HepG2 (cell line): ENCODE data around the gene CFAP210. TPM values are rescaled to one million over a fixed set of nuclear protein-coding genes. Genes with fewer than 3 reads are reported as not detected.

Experiments
- ATAC-seq: fragments of 200-7000 bp; cut with Tn5 transposase; 3 replicates; pipeline ENCODE4 v1.9.1; 2020; ENCODE audit warnings: mild to moderate bottlenecking, moderate library complexity
- BruUV-seq: library from RNA; stranded (reverse); fragments of 400-500 nt; replicated peaks from 2 replicates; lab custom pipeline; 2021; lab: Mats Ljungman, UMichigan
- CTCF ChIA-PET: fragments of 300-600 bp; formaldehyde crosslinking; extraction: SDS; loops from one replicate; lab custom pipeline; 2021; ENCODE audit warnings: low total read pairs, inconsistent platforms, low intra/inter-chr PET ratio; lab: Yijun Ruan, JAX
- POLR2A ChIA-PET: fragments of 350-600 bp; sonication (Branson Sonifier 250); formaldehyde crosslinking; loops from one replicate; lab custom pipeline; 2020; ENCODE audit warnings: antibody characterized with exemption, inconsistent platforms; lab: Yijun Ruan, JAX
- DNase-seq: peaks from one replicate; pipeline ENCODE4 v3.0.0-alpha.2; 2015; ENCODE audit warnings: low spot score
- FAIRE-seq: peaks from 3 replicates; lab custom pipeline; 2011; peaks lifted over from hg19 to GRCh38; lab: Jason Lieb, UNC
- H2AFZ ChIP-seq: one replicate; pipeline ENCODE4 v1.6.1; 2011; ENCODE audit warnings: low read length, inconsistent platforms
- H3K27ac ChIP-seq: fragments of 300-600 bp; 3 replicates; pipeline ENCODE4 v1.8.0; 2011; ENCODE audit warnings: mixed run types, mild to moderate bottlenecking, mixed read lengths, low read length, inconsistent platforms; ENCODE audit not compliant: insufficient read depth; ENCODE audit errors: extremely low read length
- H3K27me3 ChIP-seq, 2 experiments: fragments of 200-600 bp in 1 of 2; 2 replicates in 1 of 2; 3 replicates in 1 of 2; pipeline versions ENCODE4 v1.6.0 to v1.8.0; 2011; ENCODE audit warnings: low read length in 2 of 2, mild to moderate bottlenecking in 2 of 2, moderate library complexity in 2 of 2, inconsistent platforms in 1 of 2; ENCODE audit not compliant: insufficient read depth in 2 of 2, control insufficient read depth in 1 of 2
- H3K36me3 ChIP-seq, 2 experiments: fragments of 200-600 bp in 1 of 2; replicated peaks in 1 of 2; 2 replicates in 1 of 2; 3 replicates in 1 of 2; pipeline versions ENCODE4 v1.5.1 to v1.8.0; 2011; ENCODE audit warnings: low read length in 2 of 2, inconsistent platforms in 1 of 2; ENCODE audit not compliant: insufficient read depth in 2 of 2, control insufficient read depth in 1 of 2
- H3K4me1 ChIP-seq: 2 replicates; pipeline ENCODE4 v1.5.1; 2012; ENCODE audit warnings: low read length, inconsistent platforms; ENCODE audit not compliant: insufficient read depth
- H3K4me2 ChIP-seq: 2 replicates; pipeline ENCODE4 v1.6.0; 2011; ENCODE audit warnings: low read depth, low read length, inconsistent platforms
- H3K4me3 ChIP-seq, 3 experiments: fragments of 200-600 bp in 1 of 3; sonication (generic), shearing (Covaris generic) in 1 of 3; replicated peaks in 1 of 3; 2 replicates each; pipeline ENCODE4 v1.5.1; 2011 to 2016; ENCODE audit warnings: low read length in 3 of 3, inconsistent platforms in 2 of 3, low read depth in 2 of 3, mild to moderate bottlenecking in 2 of 3, control low read depth in 1 of 3, mixed read lengths in 1 of 3; ENCODE audit not compliant: insufficient read depth in 1 of 3
- H3K79me2 ChIP-seq: one replicate; pipeline ENCODE4 v1.6.1; 2011; ENCODE audit warnings: low read length, inconsistent platforms; ENCODE audit not compliant: insufficient read depth
- H3K9ac ChIP-seq: 2 replicates; pipeline ENCODE4 v1.6.0; 2011; ENCODE audit warnings: mild to moderate bottlenecking, low read depth, low read length, inconsistent platforms; ENCODE audit not compliant: insufficient read depth
- H3K9me3 ChIP-seq: 2 replicates; pipeline ENCODE4 v1.5.1; 2012; ENCODE audit warnings: mild to moderate bottlenecking, low read length
- H4K20me1 ChIP-seq: 2 replicates; pipeline ENCODE4 v1.6.0; 2011; ENCODE audit warnings: inconsistent platforms, mild to moderate bottlenecking, low read length, moderate library complexity; ENCODE audit not compliant: insufficient read depth
- IKZF4 ChIP-seq: sonication (generic); formaldehyde crosslinking; IDR thresholded peaks from 2 replicates; pipeline ENCODE4 v1.5.1; 2020; ENCODE audit warnings: borderline replicate concordance, mild to moderate bottlenecking, low read depth, missing genetic modification reagents; ENCODE audit errors: not compliant biosample characterization
- NR2F2 ChIP-seq: IDR thresholded peaks from 2 replicates; pipeline ENCODE4 v1.6.1; 2012; ENCODE audit warnings: low read depth, inconsistent platforms, borderline replicate concordance
- POLR2AphosphoS5 ChIP-seq: IDR thresholded peaks from 2 replicates; pipeline ENCODE4 v1.6.1; 2012; ENCODE audit warnings: low read depth, low read length
- RBM39 ChIP-seq: fragments of 200-400 bp; formaldehyde crosslinking; IDR thresholded peaks from one replicate; pipeline ENCODE4 v1.6.1; 2018; ENCODE audit warnings: antibody characterized with exemption, mild to moderate bottlenecking, low read depth, low read length; ENCODE audit not compliant: poor library complexity, severe bottlenecking
- RNF2 ChIP-seq: fragments of 450-650 bp; conservative IDR thresholded peaks from 2 replicates; pipeline ENCODE4 v1.6.1; 2016; ENCODE audit warnings: low read depth
- SP5 ChIP-seq: IDR thresholded peaks from 2 replicates; pipeline ENCODE4 v1.6.1; 2016; ENCODE audit warnings: low read depth, borderline replicate concordance
- TARDBP ChIP-seq: sonication (generic); formaldehyde crosslinking; IDR thresholded peaks from 2 replicates; pipeline ENCODE4 v1.8.0; 2022; ENCODE audit warnings: mild to moderate bottlenecking, missing genetic modification reagents
- TCF12 ChIP-seq, 2 experiments: fragments of 450-650 bp in 1 of 2; sonication (generic) in 1 of 2; formaldehyde crosslinking in 1 of 2; IDR thresholded peaks; 2 replicates each; pipeline versions ENCODE4 v1.6.1 to v1.8.0; 2017 to 2022; ENCODE audit warnings: antibody characterized with exemption in 1 of 2, mild to moderate bottlenecking in 1 of 2, missing genetic modification reagents in 1 of 2, moderate library complexity in 1 of 2
- YY1 ChIP-seq: IDR thresholded peaks from 2 replicates; pipeline ENCODE4 v1.6.1; 2011; ENCODE audit warnings: low read length, low read depth, moderate library complexity, mild to moderate bottlenecking; ENCODE audit not compliant: insufficient read depth, insufficient replicate concordance
- ZFP37 ChIP-seq: sonication (generic); formaldehyde crosslinking; IDR thresholded peaks from 2 replicates; pipeline ENCODE4 v1.4.0; 2020; ENCODE audit warnings: missing genetic modification reagents, borderline replicate concordance
- ZNF329 ChIP-seq: sonication (generic); formaldehyde crosslinking; IDR thresholded peaks from 2 replicates; pipeline ENCODE4 v1.9.0; 2021; ENCODE audit warnings: low read depth, mild to moderate bottlenecking, missing genetic modification reagents
- ZNF557 ChIP-seq: sonication (generic); formaldehyde crosslinking; IDR thresholded peaks from 2 replicates; pipeline ENCODE4 v1.4.0; 2020; ENCODE audit warnings: missing genetic modification reagents
- ZNF781 ChIP-seq: sonication (generic); formaldehyde crosslinking; IDR thresholded peaks from 2 replicates; pipeline ENCODE4 v1.5.1; 2020; ENCODE audit warnings: borderline replicate concordance, mild to moderate bottlenecking, missing genetic modification reagents; ENCODE audit errors: not compliant biosample characterization
- WGBS: methylation state at CpG from one replicate; pipeline ENCODE4 v1.1.6; 2017; ENCODE audit warnings: low lambda C conversion rate; 5-methylcytosine and 5-hydroxymethylcytosine counted together
- in situ Hi-C: cut with HindIII; loops from 2 replicates; pipeline ENCODE4 v1.10.0; 2017; ENCODE audit warnings: low pct_unique_long_range_greater_than_20kb; ENCODE audit not compliant: extremely low pct_ligation_motif_present
- intact Hi-C: fragments of 100-400 bp; cut with micrococcal nuclease; formaldehyde crosslinking; loops from one replicate; pipeline ENCODE4 v1.10.0; 2022; ENCODE audit not compliant: unreplicated experiment
- polyA plus RNA-seq, 8 experiments: library from polyadenylated mRNA; depleted of rRNA in 3 of 8; stranded (reverse) in 7 of 8; unstranded in 1 of 8; fragments of >200 nt; fragmentation: Illumina TruSeq in 4 of 8; extraction: Trizol in 4 of 8; gene quantifications; 2 replicates each; pipeline versions ENCODE4 v1.2.1 to v1.2.3, GENCODE V29; 2011 to 2016; ENCODE audit warnings: low read depth in 4 of 8, missing spikeins in 1 of 8, mixed read lengths in 1 of 8; ENCODE audit not compliant: insufficient read depth in 1 of 8
- total RNA-seq, 5 experiments: library from RNA; depleted of rRNA; stranded (reverse); fragments of >200 nt; fragmentation: Illumina TruSeq; extraction: Trizol; gene quantifications; 2 replicates each; pipeline ENCODE4 v1.2.3, GENCODE V29; 2016; ENCODE audit warnings: low read depth in 1 of 5
- TF ChIP-seq, protein P1 (sequence below): IDR thresholded peaks from 2 replicates; pipeline ENCODE4 v1.6.1; 2016; ENCODE audit warnings: missing genetic modification reagents, missing compliant biosample characterization
- TF ChIP-seq, protein P2 (sequence below): IDR thresholded peaks from 2 replicates; pipeline ENCODE4 v1.6.1; 2016; ENCODE audit warnings: control low read depth
- TF ChIP-seq, protein P3 (sequence below): sonication (generic); formaldehyde crosslinking; IDR thresholded peaks from 2 replicates; pipeline ENCODE4 v1.9.0; 2021; ENCODE audit warnings: missing genetic modification reagents, borderline replicate concordance

Gene CFAP210
- total and polyA plus RNA-seq, 2 of the 13 experiments (the other 11 are each of a cell fraction or from before 2014, with no cell fraction given), result 0.18 TPM; not detected in 1

DNA sequence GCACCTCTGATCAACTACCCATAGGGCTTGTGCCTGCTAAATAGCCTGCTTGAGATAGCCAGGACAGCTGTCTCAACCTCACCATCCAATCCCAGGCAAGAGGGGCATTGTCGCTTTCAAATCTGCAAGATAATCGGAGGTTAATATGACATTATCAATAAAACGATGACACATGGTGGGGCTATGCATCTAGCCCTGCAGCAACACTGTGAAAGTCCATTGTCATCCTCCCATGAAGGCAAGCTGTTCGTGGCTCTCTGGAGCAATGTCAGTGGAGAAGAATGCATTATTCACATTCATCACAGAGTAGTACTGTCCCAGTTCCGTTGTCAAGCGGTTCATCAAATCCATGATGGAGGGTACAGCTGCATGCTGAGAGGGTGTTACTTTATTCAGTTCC is 20.5 kb upstream of the CFAP210 start:
- peaks cover 79% of the 10 kb centered on the region for H3K4me1 ChIP-seq
- no peak for FAIRE-seq
- intact Hi-C loops, result loop anchor here (1.0 kb wide), 4 partner anchors 14 to 31 kb away; partner anchors contain the start of genes CFAP210, KLHL23 and PHOSPHO2

DNA sequence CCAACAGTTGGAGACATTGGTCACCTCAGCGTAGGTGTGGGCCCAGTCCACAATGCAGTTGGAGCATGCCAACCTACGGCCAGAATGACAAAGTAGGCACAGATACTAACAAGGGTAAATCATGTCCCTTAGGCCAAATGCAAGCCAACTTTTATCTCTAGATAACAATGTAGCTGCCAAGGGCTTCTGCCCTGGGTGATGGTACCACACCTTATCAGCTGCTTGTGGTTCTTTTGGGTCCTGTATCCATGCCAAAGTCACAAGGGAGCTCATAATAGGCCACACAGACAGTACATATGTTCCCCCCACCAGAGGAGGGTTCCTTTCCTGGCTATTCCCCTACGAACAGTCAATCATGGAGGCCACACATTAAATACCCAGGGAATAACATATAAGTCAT is 19.1 kb upstream of the CFAP210 start:
- ChIA-PET POLR2A (interaction anchor here (1.4 kb wide), 1 partner anchor 9 kb away, joined by 3 read pairs; no protein-coding TSS in a partner anchor), CTCF (no interaction called here)
- BruUV-seq, result no TSS peak
- Histone ChIP-seq H3K36me3 (0 out of 5 replicates have a peak, but pooled peaks cover 0 to 8% of the 10 kb centered on the region in 2 experiments), H3K4me2 (no peak overlapping the region), H3K79me2 (no peaks in the 10 kb centered on the region), H3K9ac (no peak overlapping the region), H3K27ac (no peak overlapping the region), H3K4me1 (peaks cover 65% of the 10 kb centered on the region), H4K20me1 (no peaks in the 10 kb centered on the region), H3K9me3 (no peaks in the 10 kb centered on the region), H2AFZ (no peak overlapping the region), H3K4me3 (no peak overlapping the region), H3K27me3 (no peaks in the 10 kb centered on the region)
- in situ Hi-C loops (no loop called here), intact Hi-C loops (no loop called here)
- 100% methylated on average over 3 of the region's 3 CpGs for WGBS
- DNase-seq, result no peak
- ATAC-seq, result no peak
- no peak for FAIRE-seq
- TF ChIP-seq NR2F2 (no peak), RBM39 (no peak), ZNF329 (CRISPR knock-in tag) (no peak), RNF2 (no peak), SP5 (CRISPR knock-in tag) (no peak), ZNF557 (CRISPR knock-in tag) (no peak), POLR2AphosphoS5 (no peak), TCF12 (IDR thresholded peaks at IDR 0.05) (no peak), TCF12 (CRISPR knock-in tag; IDR thresholded peaks at IDR 0.05) (no peak), IKZF4 (CRISPR knock-in tag) (no peak)
- TF ChIP-seq, protein P1, sequence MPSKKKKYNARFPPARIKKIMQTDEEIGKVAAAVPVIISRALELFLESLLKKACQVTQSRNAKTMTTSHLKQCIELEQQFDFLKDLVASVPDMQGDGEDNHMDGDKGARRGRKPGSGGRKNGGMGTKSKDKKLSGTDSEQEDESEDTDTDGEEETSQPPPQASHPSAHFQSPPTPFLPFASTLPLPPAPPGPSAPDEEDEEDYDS (CRISPR knock-in tag), result no peak
- TF ChIP-seq, protein P2, sequence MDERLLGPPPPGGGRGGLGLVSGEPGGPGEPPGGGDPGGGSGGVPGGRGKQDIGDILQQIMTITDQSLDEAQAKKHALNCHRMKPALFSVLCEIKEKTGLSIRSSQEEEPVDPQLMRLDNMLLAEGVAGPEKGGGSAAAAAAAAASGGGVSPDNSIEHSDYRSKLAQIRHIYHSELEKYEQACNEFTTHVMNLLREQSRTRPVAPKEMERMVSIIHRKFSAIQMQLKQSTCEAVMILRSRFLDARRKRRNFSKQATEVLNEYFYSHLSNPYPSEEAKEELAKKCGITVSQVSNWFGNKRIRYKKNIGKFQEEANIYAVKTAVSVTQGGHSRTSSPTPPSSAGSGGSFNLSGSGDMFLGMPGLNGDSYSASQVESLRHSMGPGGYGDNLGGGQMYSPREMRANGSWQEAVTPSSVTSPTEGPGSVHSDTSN, result no peak
- TF ChIP-seq, protein P3, sequence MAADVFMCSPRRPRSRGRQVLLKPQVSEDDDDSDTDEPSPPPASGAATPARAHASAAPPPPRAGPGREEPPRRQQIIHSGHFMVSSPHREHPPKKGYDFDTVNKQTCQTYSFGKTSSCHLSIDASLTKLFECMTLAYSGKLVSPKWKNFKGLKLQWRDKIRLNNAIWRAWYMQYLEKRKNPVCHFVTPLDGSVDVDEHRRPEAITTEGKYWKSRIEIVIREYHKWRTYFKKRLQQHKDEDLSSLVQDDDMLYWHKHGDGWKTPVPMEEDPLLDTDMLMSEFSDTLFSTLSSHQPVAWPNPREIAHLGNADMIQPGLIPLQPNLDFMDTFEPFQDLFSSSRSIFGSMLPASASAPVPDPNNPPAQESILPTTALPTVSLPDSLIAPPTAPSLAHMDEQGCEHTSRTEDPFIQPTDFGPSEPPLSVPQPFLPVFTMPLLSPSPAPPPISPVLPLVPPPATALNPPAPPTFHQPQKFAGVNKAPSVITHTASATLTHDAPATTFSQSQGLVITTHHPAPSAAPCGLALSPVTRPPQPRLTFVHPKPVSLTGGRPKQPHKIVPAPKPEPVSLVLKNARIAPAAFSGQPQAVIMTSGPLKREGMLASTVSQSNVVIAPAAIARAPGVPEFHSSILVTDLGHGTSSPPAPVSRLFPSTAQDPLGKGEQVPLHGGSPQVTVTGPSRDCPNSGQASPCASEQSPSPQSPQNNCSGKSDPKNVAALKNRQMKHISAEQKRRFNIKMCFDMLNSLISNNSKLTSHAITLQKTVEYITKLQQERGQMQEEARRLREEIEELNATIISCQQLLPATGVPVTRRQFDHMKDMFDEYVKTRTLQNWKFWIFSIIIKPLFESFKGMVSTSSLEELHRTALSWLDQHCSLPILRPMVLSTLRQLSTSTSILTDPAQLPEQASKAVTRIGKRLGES (CRISPR knock-in tag), result no peak

More for the DNA sequence above, 20.5 kb upstream of the CFAP210 start:
- Histone ChIP-seq H3K4me2 (peak overlapping the region; percentile 91), H2AFZ (no peak overlapping the region), H3K79me2 (no peaks in the 10 kb centered on the region), H3K9ac (no peak overlapping the region; the same call in 1 of the 2 replicates), H3K27me3 (no peaks in the 10 kb centered on the region), H4K20me1 (no peaks in the 10 kb centered on the region), H3K36me3 (0 out of 5 replicates have a peak, but pooled peaks cover 0 to 8% of the 10 kb centered on the region in 2 experiments), H3K27ac (no peak overlapping the region), H3K9me3 (no peaks in the 10 kb centered on the region), H3K4me3 (peak overlapping the region in 1 of 3 experiments; percentile 70; a peak in 1 of 6 replicates)
- WGBS, result 90% methylated on average over 6 of the region's 6 CpGs
- no peak for TF ChIP-seq YY1
- TF ChIP-seq ZFP37 (CRISPR knock-in tag), result no peak
- TF ChIP-seq ZNF781 (CRISPR knock-in tag), result peak; percentile 68
- TF ChIP-seq TARDBP (CRISPR knock-in tag), result no peak
- ChIA-PET CTCF (no interaction called here), POLR2A (interaction anchor here (1.4 to 3.3 kb wide), 6 partner anchors 9 to 84 kb away, joined by 4 to 41 read pairs (median 16); partner anchors contain the start of genes KLHL23 and SSB)
- TSS peak; percentile 39 for BruUV-seq
- no peak for ATAC-seq
- DNase-seq, result no peak
- in situ Hi-C loops, result no loop called here
